Measurements from ENCODE around the gene RPIA. TPM values are rescaled to one million over a fixed set of nuclear protein-coding genes. Genes with fewer than 3 reads are reported as not detected.

The RPIA gene
- total and polyA plus RNA-seq, 2 donors, result 25.4 to 53.9 TPM

DNA sequence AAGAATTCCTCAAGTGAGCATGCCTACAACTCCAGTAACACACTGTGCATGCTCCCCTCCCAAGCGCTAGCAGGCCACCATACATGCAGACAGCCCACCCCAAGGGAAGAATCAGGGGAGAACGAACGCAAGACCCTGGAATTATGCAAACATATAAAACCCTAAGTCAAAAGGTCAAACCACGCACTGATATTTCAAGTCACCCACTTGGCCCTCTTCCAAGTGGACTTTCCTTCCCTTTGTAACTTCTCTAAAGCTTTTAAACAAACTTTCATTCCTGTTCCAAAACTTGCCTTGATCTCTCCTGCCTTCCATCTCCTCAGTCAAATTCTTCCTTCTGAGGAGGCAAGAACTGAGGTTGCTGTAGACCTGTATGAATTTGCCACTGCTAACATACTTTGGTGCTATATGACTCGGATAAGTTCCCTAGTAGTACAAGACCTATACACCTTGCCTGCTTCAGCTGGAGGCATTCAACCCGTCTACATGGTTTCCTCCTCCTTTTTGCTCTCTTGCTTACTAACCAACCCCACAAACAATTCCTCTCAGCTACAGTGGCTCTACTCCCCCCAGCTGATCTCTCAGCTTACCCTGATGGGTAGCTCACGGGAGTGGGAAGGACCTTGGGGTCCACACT is 11.1 kb upstream of the RPIA start:
- no peaks in the 10 kb centered on the region for H3K36me3 ChIP-seq (ENCODE audit: control insufficient read depth in 2 of 2, insufficient read depth in 2 of 2, low read length in 1 of 2)
- no peaks in the 10 kb centered on the region for H3K27me3 ChIP-seq (ENCODE audit: control insufficient read depth in 2 of 2, insufficient read depth in 1 of 2, low read length in 1 of 2)
- no peak for DNase-seq (ENCODE audit: low read depth in 6 of 9, low spot score in 9 of 9)
- 94% methylated on average over 7 of the region's 7 CpGs for WGBS
- H3K4me3 ChIP-seq (ENCODE audit: low read length in 2 of 2), result no peak overlapping the region
- peaks cover 0 to 5% of the 10 kb centered on the region in 2 donors for H3K9me3 ChIP-seq (ENCODE audit: control insufficient read depth in 2 of 2, insufficient read depth in 1 of 2, low read length in 1 of 2)
- H3K27ac ChIP-seq (ENCODE audit: low read depth in 1 of 2, low read length in 1 of 2), result no peak overlapping the region
- no peaks in the 10 kb centered on the region for H3K4me1 ChIP-seq (ENCODE audit: control insufficient read depth in 2 of 2, insufficient read depth in 2 of 2, low read length in 2 of 2)

GRCh38 chr2:88680916-88681315 is 10.6 kb upstream of the RPIA start:
- 95% methylated on average over 2 of the region's 2 CpGs for WGBS
- Histone ChIP-seq H3K27ac (ENCODE audit: low read depth in 1 of 2, low read length in 1 of 2) (no peak overlapping the region), H3K4me3 (ENCODE audit: low read length in 2 of 2) (no peak overlapping the region)

GRCh38 chr2:88683160-88684021 is 8.1 kb upstream of the RPIA start:
- DNase-seq (ENCODE audit: low read depth in 6 of 9, low spot score in 9 of 9), result no peak
- Histone ChIP-seq H3K27ac (ENCODE audit: low read depth in 1 of 2, low read length in 1 of 2) (no peak overlapping the region), H3K4me3 (ENCODE audit: low read length in 2 of 2) (no peak overlapping the region), H3K4me1 (ENCODE audit: control insufficient read depth in 2 of 2, insufficient read depth in 2 of 2, low read length in 2 of 2) (no peaks in the 10 kb centered on the region), H3K27me3 (ENCODE audit: control insufficient read depth in 2 of 2, insufficient read depth in 1 of 2, low read length in 1 of 2) (no peaks in the 10 kb centered on the region), H3K36me3 (ENCODE audit: control insufficient read depth in 2 of 2, insufficient read depth in 2 of 2, low read length in 1 of 2) (no peaks in the 10 kb centered on the region), H3K9me3 (ENCODE audit: control insufficient read depth in 2 of 2, insufficient read depth in 1 of 2, low read length in 1 of 2) (peaks cover 0 to 5% of the 10 kb centered on the region in 2 donors)
- WGBS, result 46% methylated on average over 2 of the region's 2 CpGs

More at GRCh38 chr2:88680916-88681315, 10.6 kb upstream of the RPIA start:
- H3K36me3 ChIP-seq (ENCODE audit: control insufficient read depth in 2 of 2, insufficient read depth in 2 of 2, low read length in 1 of 2), result no peaks in the 10 kb centered on the region
- peaks cover 0 to 5% of the 10 kb centered on the region in 2 donors for H3K9me3 ChIP-seq (ENCODE audit: control insufficient read depth in 2 of 2, insufficient read depth in 1 of 2, low read length in 1 of 2)
- H3K4me1 ChIP-seq (ENCODE audit: control insufficient read depth in 2 of 2, insufficient read depth in 2 of 2, low read length in 2 of 2), result no peaks in the 10 kb centered on the region
- no peaks in the 10 kb centered on the region for H3K27me3 ChIP-seq (ENCODE audit: control insufficient read depth in 2 of 2, insufficient read depth in 1 of 2, low read length in 1 of 2)
- no peak for DNase-seq (ENCODE audit: low read depth in 6 of 9, low spot score in 9 of 9)

DNA sequence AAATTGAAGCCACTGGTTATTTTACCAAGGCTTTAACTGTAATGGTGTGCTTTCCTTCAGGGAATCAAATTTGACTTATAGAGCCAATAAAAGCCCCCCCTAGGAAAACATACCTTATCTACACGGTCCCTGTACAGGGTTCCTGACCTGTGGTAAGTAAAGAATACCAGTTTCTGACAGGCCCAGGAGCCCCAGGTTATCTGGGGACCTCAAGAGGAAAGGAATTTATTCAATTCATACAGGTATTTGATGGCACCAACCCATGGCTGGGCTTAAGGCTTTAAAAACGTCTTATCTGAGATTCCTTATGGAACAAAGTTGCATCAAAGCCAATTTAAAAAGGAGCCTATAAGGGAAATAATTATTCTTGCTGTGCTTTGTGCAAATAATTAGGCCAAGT is 7.0 kb upstream of the RPIA start:
- Histone ChIP-seq H3K27me3 (ENCODE audit: control insufficient read depth in 2 of 2, insufficient read depth in 1 of 2, low read length in 1 of 2) (no peaks in the 10 kb centered on the region), H3K4me3 (ENCODE audit: low read length in 2 of 2) (no peak overlapping the region), H3K9me3 (ENCODE audit: control insufficient read depth in 2 of 2, insufficient read depth in 1 of 2, low read length in 1 of 2) (peaks cover 0 to 5% of the 10 kb centered on the region in 2 donors), H3K27ac (ENCODE audit: low read depth in 1 of 2, low read length in 1 of 2) (no peak overlapping the region), H3K4me1 (ENCODE audit: control insufficient read depth in 2 of 2, insufficient read depth in 2 of 2, low read length in 2 of 2) (no peaks in the 10 kb centered on the region), H3K36me3 (ENCODE audit: control insufficient read depth in 2 of 2, insufficient read depth in 2 of 2, low read length in 1 of 2) (no peaks in the 10 kb centered on the region)
- WGBS, result 91% methylated on average over 2 of the region's 2 CpGs
- DNase-seq (ENCODE audit: low read depth in 6 of 9, low spot score in 9 of 9), result no peak

- Histone ChIP-seq H3K27me3 (ENCODE audit: control insufficient read depth in 2 of 2, insufficient read depth in 1 of 2, low read length in 1 of 2) (no peaks in the 10 kb centered on the region), H3K9me3 (ENCODE audit: control insufficient read depth in 2 of 2, insufficient read depth in 1 of 2, low read length in 1 of 2) (peaks cover 0 to 5% of the 10 kb centered on the region in 2 donors)
- 91% methylated on average over 4 of the region's 4 CpGs for WGBS
Observed at GRCh38 chr2:88686320-88686719, 5.2 kb upstream of the RPIA start.

DNA sequence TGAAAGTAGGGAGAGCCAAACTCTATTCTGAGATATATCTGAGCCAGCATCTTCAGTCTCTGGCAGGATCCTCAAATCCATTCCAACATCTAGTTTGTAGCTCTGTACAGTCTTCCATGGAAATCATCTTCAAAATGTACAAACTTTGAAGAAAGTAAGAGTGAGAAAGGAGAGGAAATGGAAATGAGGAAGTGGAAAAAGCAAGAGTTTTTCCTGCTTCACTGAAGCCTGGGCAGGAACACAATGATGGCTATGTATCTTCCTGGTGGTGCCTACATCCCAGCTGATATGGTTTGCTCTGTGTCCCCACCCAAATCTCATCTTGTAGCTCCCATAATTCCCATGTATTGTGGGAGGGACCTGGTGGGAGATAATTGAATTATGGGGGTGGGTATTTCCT is 4.1 kb upstream of the RPIA start:
- no peak for DNase-seq (ENCODE audit: low read depth in 6 of 9, low spot score in 9 of 9)
- Histone ChIP-seq H3K4me1 (ENCODE audit: control insufficient read depth in 2 of 2, insufficient read depth in 2 of 2, low read length in 2 of 2) (peaks cover 5 to 10% of the 10 kb centered on the region in 2 donors), H3K9me3 (ENCODE audit: control insufficient read depth in 2 of 2, insufficient read depth in 1 of 2, low read length in 1 of 2) (peaks cover 0 to 5% of the 10 kb centered on the region in 2 donors), H3K27ac (ENCODE audit: low read depth in 1 of 2, low read length in 1 of 2) (no peak overlapping the region), H3K36me3 (ENCODE audit: control insufficient read depth in 2 of 2, insufficient read depth in 2 of 2, low read length in 1 of 2) (no peaks in the 10 kb centered on the region), H3K4me3 (ENCODE audit: low read length in 2 of 2) (no peak overlapping the region), H3K27me3 (ENCODE audit: control insufficient read depth in 2 of 2, insufficient read depth in 1 of 2, low read length in 1 of 2) (no peaks in the 10 kb centered on the region)

More at GRCh38 chr2:88686320-88686719, 5.2 kb upstream of the RPIA start:
- no peak for DNase-seq (ENCODE audit: low read depth in 6 of 9, low spot score in 9 of 9)
- no peak overlapping the region for H3K27ac ChIP-seq (ENCODE audit: low read depth in 1 of 2, low read length in 1 of 2)
- H3K36me3 ChIP-seq (ENCODE audit: control insufficient read depth in 2 of 2, insufficient read depth in 2 of 2, low read length in 1 of 2), result no peaks in the 10 kb centered on the region
- peaks cover 2 to 6% of the 10 kb centered on the region in 2 donors for H3K4me1 ChIP-seq (ENCODE audit: control insufficient read depth in 2 of 2, insufficient read depth in 2 of 2, low read length in 2 of 2)
- H3K4me3 ChIP-seq (ENCODE audit: low read length in 2 of 2), result no peak overlapping the region

- Histone ChIP-seq H3K4me1 (ENCODE audit: control insufficient read depth in 2 of 2, insufficient read depth in 2 of 2, low read length in 2 of 2) (peaks cover 13 to 16% of the 10 kb centered on the region in 2 donors), H3K27me3 (ENCODE audit: control insufficient read depth in 2 of 2, insufficient read depth in 1 of 2, low read length in 1 of 2) (no peaks in the 10 kb centered on the region), H3K9me3 (ENCODE audit: control insufficient read depth in 2 of 2, insufficient read depth in 1 of 2, low read length in 1 of 2) (no peaks in the 10 kb centered on the region), H3K4me3 (ENCODE audit: low read length in 2 of 2) (peak overlapping the region; percentile 66 to 73), H3K36me3 (ENCODE audit: control insufficient read depth in 2 of 2, insufficient read depth in 2 of 2, low read length in 1 of 2) (no peaks in the 10 kb centered on the region), H3K27ac (ENCODE audit: low read depth in 1 of 2, low read length in 1 of 2) (peak overlapping the region; percentile 63 to 81)
- 40% methylated on average over 20 of the region's 20 CpGs for WGBS
- peak in 3 of 9 donors; percentile 6 to 48 (median 37) for DNase-seq (ENCODE audit: low read depth in 6 of 9, low spot score in 9 of 9)
Observed at GRCh38 chr2:88690591-88691338, 708 bp upstream of the RPIA start.

DNA sequence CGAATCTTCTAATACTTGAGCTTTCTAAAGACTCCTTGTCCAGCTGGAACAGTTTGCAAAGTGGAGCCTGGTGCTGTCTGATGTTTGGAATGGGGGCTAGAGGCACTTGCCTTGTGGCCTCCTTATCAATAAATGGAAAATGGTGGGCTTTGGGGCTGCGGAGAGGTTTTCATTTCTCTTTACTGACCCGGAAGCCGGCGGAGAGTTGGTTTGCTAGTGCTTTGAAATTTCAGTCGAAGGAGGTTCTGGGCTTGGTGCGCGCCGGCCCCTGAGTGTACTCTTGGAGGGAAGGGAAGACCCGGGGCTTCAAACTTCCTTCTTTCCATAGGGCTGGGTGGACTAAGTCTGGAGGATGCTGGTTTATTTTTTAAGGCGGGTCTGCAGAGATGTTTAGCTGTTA is 714 bp downstream of the RPIA start:
- no peaks in the 10 kb centered on the region for H3K36me3 ChIP-seq (ENCODE audit: control insufficient read depth in 2 of 2, insufficient read depth in 2 of 2, low read length in 1 of 2)
- 1% methylated on average over 11 of the region's 11 CpGs for WGBS
- peak overlapping the region; percentile 68 to 80 for H3K27ac ChIP-seq (ENCODE audit: low read depth in 1 of 2, low read length in 1 of 2)
- H3K4me3 ChIP-seq (ENCODE audit: low read length in 2 of 2), result peak overlapping the region; percentile 66 to 73
- H3K9me3 ChIP-seq (ENCODE audit: control insufficient read depth in 2 of 2, insufficient read depth in 1 of 2, low read length in 1 of 2), result no peaks in the 10 kb centered on the region
- peak in 6 of 9 donors; percentile 6 to 64 (median 26) for DNase-seq (ENCODE audit: low read depth in 6 of 9, low spot score in 9 of 9)
- H3K27me3 ChIP-seq (ENCODE audit: control insufficient read depth in 2 of 2, insufficient read depth in 1 of 2, low read length in 1 of 2), result no peaks in the 10 kb centered on the region
- peaks cover 13 to 20% of the 10 kb centered on the region in 2 donors for H3K4me1 ChIP-seq (ENCODE audit: control insufficient read depth in 2 of 2, insufficient read depth in 2 of 2, low read length in 2 of 2)

All from thymus (tissue), 11 donors.